ENCODE results near the gene TRABD2B.

TRABD2B gene

DNA sequence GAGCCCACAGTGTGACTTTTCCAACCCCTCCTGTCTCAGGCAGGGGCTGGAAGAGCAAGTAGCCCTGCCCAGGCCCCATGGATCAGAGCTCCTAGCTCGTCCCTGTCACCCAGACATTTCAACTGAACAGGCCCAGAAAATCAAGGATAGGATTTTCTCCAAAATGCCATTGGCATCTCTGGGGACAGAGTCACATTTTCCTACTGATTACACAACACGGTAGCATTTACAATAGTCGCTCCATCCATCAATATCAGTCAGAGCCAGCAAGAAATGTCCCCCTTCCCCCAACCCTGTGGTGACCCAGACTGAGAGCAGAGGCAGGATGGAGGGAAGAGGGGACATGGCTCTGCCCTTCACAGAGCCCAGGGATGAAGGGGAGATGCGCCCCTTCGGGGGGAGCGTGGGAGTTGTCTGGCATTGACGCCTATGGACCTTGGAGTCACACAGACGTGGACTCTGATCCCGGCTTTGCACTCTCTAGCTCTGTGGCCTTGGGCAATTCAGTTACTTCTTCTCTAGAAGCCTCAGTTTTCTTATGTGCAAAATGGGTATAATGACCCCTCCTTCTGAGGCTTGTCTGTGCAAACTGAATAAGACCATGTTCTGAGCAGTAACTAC is 283.7 kb downstream of the TRABD2B start:
- DNase-seq: no peak

DNA sequence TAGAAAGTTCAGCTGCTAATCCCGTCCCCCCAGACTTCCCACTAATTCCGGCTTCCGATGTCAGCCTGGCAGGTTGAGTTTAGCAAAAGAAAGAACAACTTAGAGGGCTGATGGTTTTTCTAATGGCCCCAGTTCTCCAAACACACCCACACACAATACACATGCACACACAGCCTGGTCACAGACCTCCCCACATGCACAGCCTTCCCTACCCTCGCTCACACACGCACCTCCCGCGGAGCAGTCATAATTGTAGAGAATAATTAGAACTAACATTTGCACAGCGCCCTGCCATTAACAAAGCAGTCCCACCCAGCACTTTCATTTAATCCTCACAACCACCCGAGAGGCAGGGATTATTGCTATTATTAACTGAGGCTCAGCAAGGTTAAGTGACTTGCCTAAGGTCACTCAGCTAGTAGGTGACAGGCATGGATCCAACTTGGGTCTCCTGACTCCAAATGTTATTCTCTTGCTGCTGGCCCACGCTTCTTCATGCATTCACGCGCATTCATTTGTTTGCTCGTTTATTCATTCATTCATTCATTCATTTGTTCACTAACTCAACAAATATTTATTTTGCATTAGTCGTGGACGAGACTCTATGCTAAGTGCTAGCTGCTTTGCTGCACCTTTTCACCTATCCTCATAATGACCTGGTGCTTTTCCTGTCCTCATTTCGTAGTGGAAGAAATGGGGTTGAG is 284.4 kb downstream of the TRABD2B start:
- DNase-seq: no peak

DNA sequence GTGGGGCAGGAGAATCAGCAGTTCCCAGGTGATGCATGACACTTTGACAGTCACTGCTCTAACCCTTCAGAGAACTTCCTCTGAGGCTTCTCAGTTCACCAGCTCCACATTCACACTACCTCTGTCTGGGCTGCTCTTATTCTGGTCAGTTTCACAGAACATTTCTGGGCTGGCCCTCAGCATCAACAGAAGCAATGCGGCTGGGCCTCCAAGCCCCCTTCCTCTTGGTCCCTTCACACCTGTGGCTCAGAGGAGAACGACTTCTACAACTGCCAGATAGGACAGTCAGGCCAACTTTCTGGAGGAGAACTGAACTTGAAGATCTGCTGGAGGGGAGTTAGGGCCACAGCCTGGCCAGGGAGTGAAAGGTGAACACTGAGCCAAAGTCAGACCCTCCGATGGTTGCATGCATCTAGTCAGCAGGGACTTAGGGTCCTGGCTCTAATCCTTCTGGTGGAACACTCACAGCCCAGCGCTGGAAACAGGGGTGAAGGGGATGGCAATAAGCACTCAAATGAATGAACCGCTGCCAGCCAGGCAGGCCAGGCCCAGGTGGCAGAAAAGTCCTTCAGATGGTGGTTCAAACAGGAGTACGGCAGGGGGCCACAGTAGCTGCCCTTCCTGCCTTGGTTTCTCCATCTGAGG is 285.2 kb downstream of the TRABD2B start:
- no peak for DNase-seq

DNA sequence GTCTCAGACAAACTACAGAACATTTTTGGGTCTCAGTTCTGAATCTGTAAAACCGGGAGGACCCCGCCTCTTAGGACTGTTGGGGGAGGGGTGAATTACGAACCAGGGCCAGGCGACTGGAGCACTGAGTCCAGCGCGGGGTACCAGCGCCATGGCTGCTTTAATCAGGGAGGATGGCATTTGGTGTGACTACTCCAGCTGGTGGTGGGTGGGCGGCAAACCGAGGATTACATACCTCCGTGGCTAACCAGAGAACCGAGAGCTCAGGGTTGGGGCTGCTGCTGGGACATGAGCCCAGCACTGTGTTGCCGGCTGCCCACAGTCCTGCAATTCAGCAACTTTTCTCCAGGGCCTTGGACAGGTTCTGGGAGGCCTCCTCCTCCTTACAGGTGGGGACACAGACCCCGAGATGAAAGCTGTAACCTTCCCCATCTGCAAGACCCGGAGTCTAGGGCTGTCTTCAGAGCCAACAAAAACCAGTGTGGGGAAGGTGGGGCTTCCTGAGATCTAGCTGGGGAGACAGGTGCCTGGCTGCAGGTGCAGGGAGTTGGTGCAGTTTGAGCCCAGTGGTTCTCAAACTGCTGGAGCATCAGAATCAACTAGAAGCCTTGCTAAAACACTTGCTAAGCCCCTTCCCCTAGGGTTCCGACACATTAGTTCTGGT is 285.9 kb downstream of the TRABD2B start:
- DNase-seq: no peak

All from activated CD4-positive, alpha-beta T cell treated with anti-CD3 and anti-CD28 coated beads for 4 hours (primary cell).